Activated CD4-positive, alpha-beta T cell treated with anti-CD3 and anti-CD28 coated beads for 24 hours (primary cell): Measurements from ENCODE around the gene BMP8A.

Source experiments
- DNase-seq, 2 donors: peaks; one replicate each; pipeline ENCODE4 v3.0.0-alpha.2; 2020; ENCODE audit warnings: low read depth in 2 of 2

BMP8A gene

GRCh38 chr1:39571178-39571483 is 79.7 kb downstream of the BMP8A start:
- no peak for DNase-seq

GRCh38 chr1:39572379-39573096 is 81.1 kb downstream of the BMP8A start:
- no peak for DNase-seq

- DNase-seq = no peak
Observed at GRCh38 chr1:39573097-39573465, 81.6 kb downstream of the BMP8A start.

- DNase-seq = no peak
Observed at GRCh38 chr1:39573736-39574624, 82.5 kb downstream of the BMP8A start.

- no peak for DNase-seq
Observed at GRCh38 chr1:39574646-39575045, 83.2 kb downstream of the BMP8A start.
